ENCODE data around the gene LAPTM5. TPM values are rescaled to one million over a fixed set of nuclear protein-coding genes. Genes with fewer than 3 reads are reported as not detected.

LAPTM5 gene
- total RNA-seq, 2 donors from 2014 or later: 563 to 601 TPM

DNA sequence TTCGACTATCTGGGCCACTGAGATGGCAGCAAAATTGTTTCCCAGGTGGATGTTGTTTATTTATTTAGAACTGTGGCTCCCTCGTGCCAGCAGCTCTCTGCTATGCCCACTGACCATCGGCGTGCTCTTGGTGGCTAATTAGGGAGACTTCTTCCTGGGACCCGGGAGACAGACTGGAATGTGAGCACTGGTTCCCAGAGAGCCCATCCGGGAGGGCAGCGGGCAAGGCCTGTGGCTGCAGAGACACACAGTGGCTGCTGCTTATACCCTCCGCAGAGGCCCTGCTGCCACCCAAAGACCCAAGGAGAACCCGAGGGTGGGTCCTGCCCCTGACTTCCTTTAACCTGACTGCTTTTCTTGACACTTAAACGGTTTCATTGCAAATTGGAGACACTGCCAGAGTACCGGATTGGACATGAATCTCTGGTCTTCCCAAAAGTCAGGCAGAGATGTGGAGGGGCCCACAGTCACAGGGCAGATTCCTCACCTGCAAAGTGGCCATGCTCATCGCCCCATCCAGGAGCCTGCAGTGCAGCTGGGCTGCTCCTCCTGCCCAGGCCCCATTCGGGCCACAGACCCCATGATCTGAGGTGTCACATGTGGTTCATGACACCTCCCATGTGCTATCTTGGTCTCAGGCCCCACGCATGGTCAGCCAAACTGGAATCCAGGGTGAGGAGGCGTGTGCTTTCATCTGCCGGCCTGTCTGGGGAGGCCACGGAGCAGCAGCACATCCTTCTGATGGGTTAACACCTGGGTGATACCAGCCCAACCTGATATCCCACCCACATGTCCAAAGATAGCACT is 28.5 kb downstream of the LAPTM5 start:
- Mint-ChIP-seq H3K27me3 (no peaks in the 10 kb centered on the region), H3K4me3 (no peak overlapping the region), H3K36me3 (ENCODE audit: low read depth) (no peaks in the 10 kb centered on the region), H3K4me1 (peaks cover 23% of the 10 kb centered on the region), H3K27ac (peak overlapping the region; percentile 80)
- ATAC-seq (no peak), DNase-seq (no peak)
- H3K9me3 ChIP-seq (ENCODE audit: control insufficient read depth, low read length, poor library complexity, severe bottlenecking): no peaks in the 10 kb centered on the region

DNA sequence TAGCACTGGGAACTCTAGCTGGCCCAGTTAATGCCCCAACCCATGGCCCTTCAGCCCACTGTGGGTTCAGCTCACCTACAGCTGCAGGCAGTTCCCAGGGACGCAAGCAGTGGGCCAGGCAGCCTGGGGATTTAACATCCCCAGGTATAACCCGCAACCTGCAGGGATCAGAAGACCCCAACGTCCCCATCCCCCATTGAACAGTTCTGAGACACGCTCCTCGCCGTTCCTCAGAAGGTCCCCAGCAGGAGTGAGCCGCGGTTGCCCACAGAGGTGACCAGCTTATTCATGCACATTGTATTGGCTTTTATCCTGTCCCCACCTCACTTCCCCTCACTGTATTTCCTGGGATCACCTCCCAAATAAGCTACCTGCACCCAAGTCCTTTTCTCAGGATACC is 29.2 kb downstream of the LAPTM5 start:
- H3K27me3 Mint-ChIP-seq: no peaks in the 10 kb centered on the region
- no peak overlapping the region for H3K4me3 Mint-ChIP-seq
- no peaks in the 10 kb centered on the region for H3K9me3 ChIP-seq (ENCODE audit: control insufficient read depth, low read length, poor library complexity, severe bottlenecking)
- no peak for ATAC-seq
- no peak for DNase-seq
- H3K27ac Mint-ChIP-seq: peak overlapping the region; percentile 80
- peaks cover 26% of the 10 kb centered on the region for H3K4me1 Mint-ChIP-seq
- no peaks in the 10 kb centered on the region for H3K36me3 Mint-ChIP-seq (ENCODE audit: low read depth)

DNA sequence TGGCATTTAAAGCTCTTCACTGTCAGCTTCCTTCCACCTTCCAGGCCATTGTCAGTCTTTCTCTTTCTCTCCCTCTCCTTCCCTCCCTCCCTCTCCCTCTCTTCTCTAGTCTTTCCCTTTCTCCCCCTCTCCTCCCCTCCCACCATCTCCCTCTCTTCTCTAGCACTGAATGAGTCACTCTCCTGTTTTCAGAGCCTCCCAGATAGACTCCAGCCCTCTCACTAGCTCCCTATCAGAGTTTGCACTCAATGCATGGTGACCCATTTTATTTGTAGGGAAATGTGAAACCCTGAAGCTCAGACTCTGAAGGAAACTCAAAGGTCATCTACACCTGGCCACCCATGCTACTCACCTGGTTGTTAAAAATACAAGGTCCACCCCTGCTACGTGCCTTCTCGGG is 29.8 kb downstream of the LAPTM5 start:
- no peak for DNase-seq
- H3K4me3 Mint-ChIP-seq: no peak overlapping the region
- no peaks in the 10 kb centered on the region for H3K27me3 Mint-ChIP-seq
- no peak for ATAC-seq
- H3K36me3 Mint-ChIP-seq (ENCODE audit: low read depth): no peaks in the 10 kb centered on the region
- H3K9me3 ChIP-seq (ENCODE audit: control insufficient read depth, low read length, poor library complexity, severe bottlenecking): no peaks in the 10 kb centered on the region
- H3K27ac Mint-ChIP-seq: peak overlapping the region; percentile 80
- peaks cover 26% of the 10 kb centered on the region for H3K4me1 Mint-ChIP-seq

DNA sequence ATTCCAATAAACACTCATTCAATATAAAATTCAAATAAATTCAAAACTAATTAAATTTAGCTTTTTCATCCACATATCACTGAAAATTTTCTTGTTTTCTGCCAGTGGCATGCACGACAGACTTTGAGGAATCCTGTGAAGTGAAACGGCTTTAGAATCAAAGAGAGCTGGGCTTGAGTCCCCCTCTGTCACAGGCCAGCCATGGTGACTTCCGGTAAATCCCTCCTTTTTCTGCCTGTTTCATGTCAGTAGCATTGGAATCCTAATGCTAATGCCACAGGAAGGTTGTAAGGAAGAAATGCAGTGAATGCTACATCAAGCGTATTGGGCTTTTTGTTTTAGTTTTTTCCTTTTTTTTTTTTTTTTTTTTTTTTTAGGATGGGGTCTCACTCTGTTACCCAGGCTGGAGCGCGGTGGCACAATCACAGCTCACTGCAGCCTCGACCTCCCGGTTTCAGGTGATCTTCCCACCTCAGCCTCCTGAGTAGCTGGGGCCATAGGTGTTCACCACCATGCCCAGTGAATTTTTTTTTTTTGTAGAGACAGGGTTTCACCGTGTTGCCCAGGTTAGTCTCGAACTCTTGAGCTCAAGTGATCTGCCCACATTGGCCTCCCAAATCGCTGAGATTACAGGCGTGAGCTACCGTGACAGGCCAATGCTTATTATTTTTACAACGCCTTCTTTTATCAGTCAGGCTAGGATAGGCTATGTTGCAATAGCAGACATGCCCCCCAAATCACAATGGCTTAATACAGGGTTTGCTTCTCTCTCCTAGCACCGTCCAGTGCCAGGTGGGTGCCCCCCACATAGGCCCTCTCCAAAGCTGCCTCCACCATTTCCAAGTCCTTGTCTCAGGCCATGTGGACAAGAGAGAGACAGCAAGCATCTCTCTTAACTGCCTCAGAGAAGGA is 30.5 kb downstream of the LAPTM5 start:
- ATAC-seq (no peak), DNase-seq (no peak)
- Mint-ChIP-seq H3K27me3 (no peaks in the 10 kb centered on the region), H3K4me3 (no peak overlapping the region), H3K4me1 (peaks cover 28% of the 10 kb centered on the region), H3K36me3 (ENCODE audit: low read depth) (no peaks in the 10 kb centered on the region), H3K27ac (peak overlapping the region; percentile 80)
- no peaks in the 10 kb centered on the region for H3K9me3 ChIP-seq (ENCODE audit: control insufficient read depth, low read length, poor library complexity, severe bottlenecking)

DNA sequence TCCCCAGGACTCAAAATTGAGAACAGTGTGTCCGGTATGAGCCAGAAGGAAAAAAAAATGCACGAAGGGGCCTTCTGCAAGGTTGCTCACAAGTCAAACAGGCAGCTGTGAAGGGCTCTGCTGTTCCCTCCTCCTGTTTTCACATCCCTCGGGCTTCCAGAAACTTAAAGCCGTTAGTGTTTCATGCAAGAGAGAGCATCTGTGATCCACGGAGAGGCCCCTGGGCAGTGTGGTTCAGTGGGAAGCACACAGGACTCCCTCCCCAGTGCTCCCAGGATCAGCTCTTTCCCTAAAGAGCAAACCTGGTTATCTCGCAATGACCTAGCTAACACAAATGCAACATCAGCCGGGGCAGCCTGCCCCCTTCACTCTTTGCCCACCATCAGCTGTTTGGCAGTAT is 31.3 kb downstream of the LAPTM5 start:
- DNase-seq: no peak
- ATAC-seq: no peak
- Mint-ChIP-seq H3K4me3 (no peak overlapping the region), H3K36me3 (ENCODE audit: low read depth) (no peaks in the 10 kb centered on the region), H3K4me1 (peaks cover 26% of the 10 kb centered on the region), H3K27me3 (no peaks in the 10 kb centered on the region), H3K27ac (no peak overlapping the region)
- no peaks in the 10 kb centered on the region for H3K9me3 ChIP-seq (ENCODE audit: control insufficient read depth, low read length, poor library complexity, severe bottlenecking)

DNA sequence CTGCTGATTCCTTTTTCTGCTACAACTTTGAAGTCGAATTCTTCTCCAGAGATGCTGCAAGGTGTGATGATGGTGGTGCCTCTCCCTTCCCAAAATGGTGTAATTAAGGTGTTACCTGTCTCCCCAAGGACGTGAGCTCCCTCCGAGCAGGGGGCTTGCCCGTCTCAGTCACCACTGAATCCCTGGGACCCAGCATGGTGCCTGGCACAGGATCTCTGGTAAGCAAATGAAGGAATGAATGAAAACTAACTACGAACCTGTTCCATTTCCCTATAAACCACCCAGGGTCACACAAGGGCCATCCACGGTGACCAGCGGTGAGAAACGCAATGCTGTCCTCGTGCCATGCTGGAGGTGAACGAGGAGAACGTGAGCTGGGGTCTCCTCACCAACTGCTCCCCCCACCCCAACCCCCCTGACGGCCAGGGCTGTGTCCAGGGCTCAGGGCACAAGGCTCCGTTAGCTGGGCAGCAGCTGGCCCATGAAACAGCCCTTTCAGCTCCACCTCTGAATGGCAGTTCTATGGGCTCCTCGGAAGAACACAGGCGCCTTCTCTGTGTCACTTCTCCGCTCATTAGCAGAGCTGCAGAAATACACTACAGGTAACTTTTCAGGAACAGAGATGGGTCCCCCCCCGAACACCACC is 32.0 kb downstream of the LAPTM5 start:
- no peak for DNase-seq
- no peaks in the 10 kb centered on the region for H3K27me3 Mint-ChIP-seq
- no peaks in the 10 kb centered on the region for H3K9me3 ChIP-seq (ENCODE audit: control insufficient read depth, low read length, poor library complexity, severe bottlenecking)
- H3K4me3 Mint-ChIP-seq: no peak overlapping the region
- H3K4me1 Mint-ChIP-seq: peaks cover 26% of the 10 kb centered on the region
- H3K36me3 Mint-ChIP-seq (ENCODE audit: low read depth): no peaks in the 10 kb centered on the region
- no peak for ATAC-seq
- peak overlapping the region; percentile 57 for H3K27ac Mint-ChIP-seq

DNA sequence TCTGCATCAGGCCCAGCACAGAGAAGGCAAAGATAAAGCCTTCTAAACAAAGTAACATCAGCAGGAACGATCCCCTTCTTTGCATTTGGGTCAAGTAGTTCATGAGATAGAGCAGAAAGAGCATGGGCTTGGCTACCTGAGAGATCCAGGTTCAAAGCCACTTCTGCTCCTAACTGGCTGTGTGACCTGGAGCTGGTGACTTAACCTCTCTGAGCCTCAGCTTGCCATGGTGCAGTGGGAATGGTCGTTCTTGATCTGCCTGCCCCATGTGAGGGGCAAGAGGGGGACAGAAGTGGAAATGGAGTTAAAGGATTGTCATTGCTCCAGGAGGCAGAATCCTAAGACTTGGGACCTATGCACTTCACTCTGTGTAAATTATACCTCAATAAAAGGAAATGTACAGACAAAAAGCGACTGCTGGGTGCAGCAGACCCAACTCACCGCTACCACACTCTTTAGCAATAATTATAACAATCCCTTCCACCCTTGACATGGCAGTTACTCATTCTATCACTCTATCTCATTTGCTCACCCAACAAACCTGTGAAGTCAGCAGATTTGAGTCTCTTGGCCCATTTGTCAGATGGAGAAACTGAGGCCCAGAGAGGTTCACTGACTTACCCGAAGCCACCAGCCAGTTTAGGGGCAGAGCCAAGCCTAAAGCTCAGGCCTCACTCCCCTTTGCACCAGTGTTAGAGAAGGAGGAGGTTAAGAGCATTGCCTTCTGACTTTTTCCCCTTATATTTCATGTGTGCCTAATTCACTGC is 32.7 kb downstream of the LAPTM5 start:
- no peak overlapping the region for H3K4me3 Mint-ChIP-seq
- no peaks in the 10 kb centered on the region for H3K9me3 ChIP-seq (ENCODE audit: control insufficient read depth, low read length, poor library complexity, severe bottlenecking)
- ATAC-seq (no peak), DNase-seq (no peak)
- no peaks in the 10 kb centered on the region for H3K27me3 Mint-ChIP-seq
- no peaks in the 10 kb centered on the region for H3K36me3 Mint-ChIP-seq (ENCODE audit: low read depth)
- peaks cover 27% of the 10 kb centered on the region for H3K4me1 Mint-ChIP-seq
- peak overlapping the region; percentile 57 for H3K27ac Mint-ChIP-seq

DNA sequence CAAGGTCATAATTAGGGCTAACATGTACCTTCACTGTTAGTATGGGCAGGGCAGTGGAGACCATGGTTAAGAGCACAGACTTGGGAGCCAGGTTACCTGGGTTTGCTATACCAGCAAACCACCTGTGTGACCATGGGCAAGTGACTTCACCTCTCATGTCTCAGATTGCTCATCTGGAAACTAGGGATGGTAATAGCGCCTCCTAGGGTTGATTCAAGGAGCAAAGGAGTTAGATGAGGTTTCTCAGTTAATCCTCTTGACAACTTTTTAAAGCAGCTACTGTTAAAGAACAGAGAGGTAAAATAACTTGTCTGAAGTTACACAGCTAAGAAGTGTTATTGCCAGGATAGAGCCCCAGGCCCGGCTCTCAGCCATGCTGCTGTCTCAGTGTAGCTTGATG is 33.4 kb downstream of the LAPTM5 start:
- ATAC-seq: no peak

DNA sequence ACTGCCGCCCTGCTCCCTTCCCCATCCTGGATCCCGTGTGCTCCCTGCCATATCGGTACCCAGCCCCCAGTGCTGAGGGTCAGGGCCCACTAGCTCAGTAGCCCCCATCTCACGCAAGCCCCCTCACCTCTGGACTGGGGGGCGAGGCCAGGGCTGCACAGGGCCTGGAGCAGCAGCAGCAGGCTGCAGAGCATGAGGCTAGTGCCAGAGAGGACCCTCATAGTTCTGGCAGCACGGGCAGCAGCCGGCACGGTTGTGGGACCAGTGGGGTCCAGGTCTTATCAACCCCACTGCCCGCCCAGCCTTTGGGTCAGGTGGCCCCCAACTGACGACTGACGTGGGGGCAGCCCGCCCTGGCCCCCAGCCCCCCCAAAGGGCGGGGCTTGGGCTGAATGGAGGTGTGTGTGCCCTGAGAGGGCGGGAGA is 34.2 kb downstream of the LAPTM5 start, which contains the start of gene MATN1:
Gene MATN1 (minus strand): TSS at position 255 of the 425 bp plus-strand sequence. CDS start 34 bp downstream, at position 221.
- Mint-ChIP-seq H3K27me3 (no peaks in the 10 kb centered on the region), H3K4me3 (no peak within 1 kb of the TSS), H3K4me1 (peaks cover 23% of the 10 kb centered on the region), H3K36me3 (ENCODE audit: low read depth) (no peaks in the 10 kb centered on the region), H3K27ac (no peak within 1 kb of the TSS)
- DNase-seq (no peak), ATAC-seq (no peak)
- H3K9me3 ChIP-seq (ENCODE audit: control insufficient read depth, low read length, poor library complexity, severe bottlenecking): no peaks in the 10 kb centered on the region

More for the DNA sequence above, 33.4 kb downstream of the LAPTM5 start:
- no peaks in the 10 kb centered on the region for H3K27me3 Mint-ChIP-seq
- H3K4me3 Mint-ChIP-seq: no peak overlapping the region
- H3K27ac Mint-ChIP-seq: no peak overlapping the region
- no peak for DNase-seq
- peaks cover 27% of the 10 kb centered on the region for H3K4me1 Mint-ChIP-seq
- no peaks in the 10 kb centered on the region for H3K36me3 Mint-ChIP-seq (ENCODE audit: low read depth)
- H3K9me3 ChIP-seq (ENCODE audit: control insufficient read depth, low read length, poor library complexity, severe bottlenecking): no peaks in the 10 kb centered on the region

DNA sequence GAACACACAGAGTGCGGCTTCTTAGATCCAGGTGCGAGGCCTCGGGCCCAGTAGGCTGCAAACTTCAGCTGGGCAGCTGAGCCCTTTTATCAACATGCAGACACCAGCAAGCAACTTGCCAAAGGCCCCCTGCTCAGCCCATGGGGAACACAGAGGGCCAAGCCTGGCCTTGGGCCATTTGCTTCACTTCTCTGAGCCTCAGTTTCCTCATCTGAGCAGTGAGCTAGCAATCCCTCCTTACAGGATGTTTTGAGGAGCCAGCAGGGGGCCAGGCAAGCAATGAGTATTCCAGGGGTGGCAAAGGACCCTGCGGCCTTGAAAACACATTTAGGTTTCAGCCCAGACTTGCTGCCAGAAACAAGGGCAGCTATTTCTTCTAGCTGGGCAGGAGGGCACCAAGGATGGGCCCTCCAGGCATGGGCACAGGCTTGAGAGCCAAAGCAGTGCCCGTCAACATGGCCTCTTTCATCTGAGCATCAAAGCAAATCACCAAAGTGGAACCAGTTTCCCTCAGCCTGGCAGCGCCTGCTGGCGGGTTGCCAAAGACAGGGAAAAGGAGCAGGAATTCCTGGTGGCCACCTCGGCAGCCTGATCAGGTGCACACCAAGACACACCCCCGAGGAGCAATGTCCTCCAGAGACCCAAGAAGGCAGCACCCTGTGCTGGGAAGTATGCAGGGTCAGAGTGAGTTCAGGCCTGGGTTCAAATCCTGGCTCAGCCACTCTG is 35.6 kb downstream of the LAPTM5 start:
- H3K27me3 Mint-ChIP-seq: no peaks in the 10 kb centered on the region
- ATAC-seq (no peak), DNase-seq (no peak)
- H3K4me1 Mint-ChIP-seq: peaks cover 25% of the 10 kb centered on the region
- H3K36me3 Mint-ChIP-seq (ENCODE audit: low read depth): no peaks in the 10 kb centered on the region
- H3K4me3 Mint-ChIP-seq: peak overlapping the region; percentile 31
- H3K9me3 ChIP-seq (ENCODE audit: control insufficient read depth, low read length, poor library complexity, severe bottlenecking): no peaks in the 10 kb centered on the region
- H3K27ac Mint-ChIP-seq: no peak overlapping the region

DNA sequence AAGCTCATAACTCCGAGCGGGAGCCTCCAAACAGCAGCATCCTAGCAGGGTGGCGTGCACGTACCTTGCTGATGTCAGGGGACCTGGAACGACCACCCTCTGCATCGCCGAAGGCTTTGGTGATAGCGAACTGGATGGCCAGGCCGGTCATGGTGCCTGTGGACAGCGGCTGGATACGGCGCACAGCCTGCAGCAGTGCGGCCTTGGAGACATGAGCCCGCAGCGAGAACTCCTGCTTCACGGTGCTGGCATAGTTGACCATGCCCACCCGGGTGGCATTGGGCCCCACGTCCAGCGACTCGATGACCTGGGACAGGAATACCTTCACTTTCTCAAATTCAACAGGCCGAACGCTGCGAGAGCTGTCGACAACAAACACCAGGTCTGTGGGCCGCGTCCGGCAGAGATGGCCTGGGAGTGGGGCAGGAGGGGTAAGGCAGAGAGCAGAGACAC is 36.2 kb downstream of the LAPTM5 start:
- H3K4me3 Mint-ChIP-seq: no peak overlapping the region
- no peaks in the 10 kb centered on the region for H3K9me3 ChIP-seq (ENCODE audit: control insufficient read depth, low read length, poor library complexity, severe bottlenecking)
- H3K27ac Mint-ChIP-seq: no peak overlapping the region
- DNase-seq (no peak), ATAC-seq (no peak)
- H3K36me3 Mint-ChIP-seq (ENCODE audit: low read depth): no peaks in the 10 kb centered on the region
- no peaks in the 10 kb centered on the region for H3K27me3 Mint-ChIP-seq
- peaks cover 25% of the 10 kb centered on the region for H3K4me1 Mint-ChIP-seq

All from T-helper 17 cell (primary cell).